NK-92 treated with Interleukin-12 subunit alpha and Interleukin-12 subunit beta, amount 100 ng/mL, for 24 hours (cell line): ENCODE measurements around the gene FAM241A.
"Not testable (repeated sequence)": the region's sequence is repeated elsewhere in the genome, so short reads cannot be mapped to it uniquely, and the experiment has no call there.

ENCODE experiments used
- DNase-seq: peaks from one replicate; lab custom pipeline; 2025; lab: John Stamatoyannopoulos, UW

FAM241A gene

GRCh38 chr4:112138538-112138937 lies 6.7 kb upstream of the FAM241A start:
- DNase-seq, result no peak

GRCh38 chr4:112140536-112140935 lies 4.7 kb upstream of the FAM241A start:
- no peak for DNase-seq

- no peak for DNase-seq
Observed at GRCh38 chr4:112141366-112142138, 3.7 kb upstream of the FAM241A start.

- no peak for DNase-seq
Observed at GRCh38 chr4:112142182-112142581, 3.1 kb upstream of the FAM241A start.

GRCh38 chr4:112143781-112144180 lies 1.5 kb upstream of the FAM241A start:
- DNase-seq, result no peak

GRCh38 chr4:112144546-112145325 lies 518 bp upstream of the FAM241A start:
- DNase-seq, result no peak

GRCh38 chr4:112145790-112146501 lies 692 bp downstream of the FAM241A start:
- DNase-seq, result peak; percentile 30

- DNase-seq, result no peak
Observed at GRCh38 chr4:112146502-112146813, 1.2 kb downstream of the FAM241A start.

GRCh38 chr4:112147697-112148096 lies 2.4 kb downstream of the FAM241A start:
- no peak for DNase-seq

GRCh38 chr4:112150920-112151319 lies 5.7 kb downstream of the FAM241A start:
- no peak for DNase-seq

- no peak for DNase-seq
Observed at GRCh38 chr4:112152521-112152920, 7.3 kb downstream of the FAM241A start.

GRCh38 chr4:112153211-112153791 lies 8.0 kb downstream of the FAM241A start:
- no peak for DNase-seq

GRCh38 chr4:112156112-112156511 lies 10.9 kb downstream of the FAM241A start:
- no peak for DNase-seq

GRCh38 chr4:112156553-112156952 lies 11.3 kb downstream of the FAM241A start:
- no peak for DNase-seq

GRCh38 chr4:112163706-112164105 lies 18.5 kb downstream of the FAM241A start:
- not testable (repeated sequence) for DNase-seq

- no peak for DNase-seq
Observed at GRCh38 chr4:112167794-112168193, 22.5 kb downstream of the FAM241A start.

GRCh38 chr4:112168719-112169500 lies 23.7 kb downstream of the FAM241A start:
- no peak for DNase-seq

GRCh38 chr4:112170451-112170993 lies 25.3 kb downstream of the FAM241A start:
- DNase-seq, result no peak

GRCh38 chr4:112171051-112171763 lies 26.0 kb downstream of the FAM241A start:
- not testable (repeated sequence) for DNase-seq

- no peak for DNase-seq
Observed at GRCh38 chr4:112172180-112172579, 26.9 kb downstream of the FAM241A start.
